NCI-H2196 (cell line): ENCODE measurements around the gene PIWIL4.

ENCODE experiments used
- DNase-seq: peaks from one replicate; lab custom pipeline; 2025; ENCODE audit not compliant: unreplicated experiment; lab: John Stamatoyannopoulos, UW

The PIWIL4 gene

DNA sequence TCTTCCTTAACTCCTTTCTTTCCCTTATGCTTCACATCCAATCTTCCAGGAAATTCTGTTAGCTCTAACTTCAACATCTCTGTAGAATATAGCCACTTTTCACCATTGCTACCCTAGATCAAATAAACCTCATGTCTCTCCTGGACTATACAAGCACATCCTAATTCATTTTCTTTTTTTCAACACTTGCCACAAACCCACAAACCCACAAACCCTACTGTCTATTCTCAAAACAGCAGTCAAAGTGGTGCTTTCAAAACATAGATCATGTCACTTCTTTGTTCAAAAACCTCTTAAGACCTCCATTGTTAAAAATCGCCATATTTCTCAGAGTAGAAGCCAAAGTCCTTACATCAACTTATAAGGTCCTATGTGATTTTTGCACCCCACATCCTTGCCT, 94.3 kb downstream of the PIWIL4 start:
- DNase-seq, result no peak

DNA sequence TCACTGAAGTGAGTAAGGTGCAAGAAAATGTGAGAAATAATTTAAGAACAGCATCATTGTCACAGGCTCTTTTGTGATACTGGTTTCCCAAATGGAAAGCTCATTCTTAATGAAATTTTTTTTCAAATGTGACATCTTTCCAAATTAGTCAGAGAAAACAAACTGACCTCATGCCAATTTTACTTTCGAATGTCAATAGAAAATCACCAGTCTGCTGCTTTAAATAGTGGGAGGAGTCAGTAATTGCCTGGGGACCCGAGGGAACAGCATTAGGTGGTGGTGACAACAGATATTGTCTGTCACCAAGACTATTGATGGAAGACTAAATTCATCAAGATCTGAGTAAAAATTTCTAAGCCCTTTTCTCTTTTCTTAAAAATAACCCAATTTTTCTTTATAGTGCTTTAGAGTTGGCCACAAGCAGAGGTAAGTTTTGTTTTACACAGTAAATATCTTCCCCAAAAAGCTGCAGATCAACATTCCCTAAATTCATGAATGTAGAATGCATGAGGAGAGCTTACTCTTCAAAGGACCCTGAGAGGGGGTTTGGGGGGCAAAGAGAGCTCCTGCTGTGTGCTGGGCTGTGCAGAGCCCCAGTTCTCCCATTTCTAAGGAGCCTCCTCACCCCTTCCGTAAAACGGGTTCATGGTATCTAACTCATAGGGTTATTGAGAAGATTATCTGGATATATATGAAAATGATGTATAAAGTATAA, 95.1 kb downstream of the PIWIL4 start:
- DNase-seq, result no peak

DNA sequence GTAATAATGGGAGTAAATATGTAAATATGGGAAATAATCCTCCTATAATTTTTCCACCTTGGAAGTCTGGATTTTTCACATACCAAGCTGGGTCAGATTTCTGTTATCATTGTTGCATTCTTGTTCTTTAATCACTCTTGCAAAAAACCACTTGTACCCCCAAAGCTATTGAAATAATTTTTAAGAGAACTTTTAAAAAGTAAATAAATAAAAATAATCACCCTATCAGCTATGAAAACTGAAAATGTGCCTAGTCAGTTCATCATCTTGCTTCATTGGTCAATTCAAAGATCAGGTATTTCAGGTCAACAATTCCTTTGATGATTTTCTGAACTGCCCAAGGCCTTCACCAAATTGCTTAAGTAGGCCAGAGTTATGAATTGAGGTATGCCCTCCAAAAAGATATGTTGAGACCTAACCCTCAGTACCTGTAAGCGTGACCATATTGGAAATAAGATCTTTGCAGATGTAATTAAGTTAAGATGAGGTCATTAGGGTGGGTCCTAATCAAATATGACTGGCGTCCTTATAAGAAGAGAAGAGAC, 95.8 kb downstream of the PIWIL4 start:
- no peak for DNase-seq

DNA sequence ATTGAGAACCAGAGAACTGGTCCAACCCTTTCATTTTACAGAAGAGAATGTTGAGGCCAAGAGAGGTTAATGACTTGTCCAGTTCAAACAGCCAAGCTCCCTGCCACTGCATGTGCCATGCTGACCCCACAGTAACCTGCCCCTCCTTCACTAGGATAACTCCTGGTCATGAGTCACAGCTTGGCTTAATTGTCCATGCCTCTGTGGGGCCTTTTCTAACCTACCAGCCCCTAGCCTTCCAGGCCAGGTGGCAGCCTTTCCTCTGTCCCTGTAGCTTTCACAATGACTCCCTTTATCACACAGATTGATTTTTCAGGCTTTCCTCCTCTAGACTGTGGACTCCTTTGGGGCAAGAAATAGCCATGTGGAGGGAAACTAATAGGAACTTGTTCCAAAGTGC, 97.2 kb downstream of the PIWIL4 start:
- DNase-seq, result no peak

DNA sequence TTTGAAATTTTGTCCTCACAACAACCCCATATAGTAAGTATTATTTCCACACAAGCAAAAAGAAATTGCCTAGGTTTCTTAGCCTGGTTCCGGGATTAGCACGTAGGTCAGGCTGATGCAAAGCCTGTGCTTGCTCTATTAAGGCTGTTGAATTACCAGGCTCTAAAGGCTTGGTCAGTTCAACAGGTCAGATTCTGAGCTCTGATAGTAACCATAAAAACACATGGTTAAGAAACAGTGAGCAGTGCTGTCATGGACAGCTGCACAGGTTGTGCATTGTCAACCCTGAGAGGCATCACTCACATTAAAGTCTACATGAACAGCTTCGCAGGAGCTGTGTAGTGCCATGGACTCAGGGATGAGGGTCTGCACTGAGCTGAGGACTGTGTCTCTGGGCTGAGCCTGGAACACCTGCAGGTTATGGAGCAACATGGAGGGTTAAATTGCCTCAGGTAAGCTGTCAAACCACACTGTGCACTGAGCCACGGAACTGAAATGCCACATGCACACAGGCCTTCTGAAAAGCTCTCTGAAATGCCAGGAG, 98.0 kb downstream of the PIWIL4 start:
- DNase-seq, result no peak

DNA sequence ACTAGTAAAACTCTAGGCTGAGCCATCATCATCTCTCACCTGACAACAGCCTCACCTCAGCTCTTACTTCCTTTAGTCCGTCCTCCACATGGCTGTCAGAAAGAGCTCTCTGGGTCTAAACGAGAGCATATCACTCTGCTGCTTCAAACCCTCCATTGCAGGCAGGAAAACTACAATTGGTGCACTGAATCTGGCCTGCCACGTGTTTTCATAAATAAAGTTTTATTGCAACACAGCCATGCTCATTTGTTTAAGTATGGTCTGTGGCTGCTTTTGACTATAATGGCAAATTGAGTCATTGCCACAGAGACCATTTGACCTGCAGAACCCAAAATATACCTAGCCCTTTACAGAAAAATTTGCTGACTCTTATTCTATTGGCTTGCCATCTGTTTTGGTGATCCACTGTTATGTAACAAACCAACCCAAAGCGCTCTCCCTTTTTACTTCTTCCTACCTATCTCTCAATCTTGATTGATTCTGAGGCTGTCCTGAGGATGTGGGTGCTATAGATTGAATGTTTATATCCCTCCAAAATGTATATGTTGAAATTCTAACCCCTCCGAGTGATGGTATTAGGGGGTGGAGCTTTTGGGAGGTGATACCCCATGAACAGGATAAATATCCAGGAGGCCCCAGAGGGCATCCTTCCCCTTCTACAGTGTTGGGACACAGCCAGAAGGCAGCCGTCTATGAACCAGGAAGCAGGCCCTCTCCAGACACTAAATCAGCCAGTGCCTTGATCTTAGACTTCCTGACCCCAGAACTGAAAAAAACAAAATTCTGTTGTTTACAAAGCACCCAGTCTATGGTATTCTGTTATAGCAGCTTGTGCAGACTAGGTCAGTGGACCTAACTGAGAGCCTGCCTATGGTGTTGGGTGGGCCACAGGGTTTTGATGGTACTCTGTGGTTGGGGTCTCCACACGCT, 99.9 kb downstream of the PIWIL4 start:
- DNase-seq, result no peak

DNA sequence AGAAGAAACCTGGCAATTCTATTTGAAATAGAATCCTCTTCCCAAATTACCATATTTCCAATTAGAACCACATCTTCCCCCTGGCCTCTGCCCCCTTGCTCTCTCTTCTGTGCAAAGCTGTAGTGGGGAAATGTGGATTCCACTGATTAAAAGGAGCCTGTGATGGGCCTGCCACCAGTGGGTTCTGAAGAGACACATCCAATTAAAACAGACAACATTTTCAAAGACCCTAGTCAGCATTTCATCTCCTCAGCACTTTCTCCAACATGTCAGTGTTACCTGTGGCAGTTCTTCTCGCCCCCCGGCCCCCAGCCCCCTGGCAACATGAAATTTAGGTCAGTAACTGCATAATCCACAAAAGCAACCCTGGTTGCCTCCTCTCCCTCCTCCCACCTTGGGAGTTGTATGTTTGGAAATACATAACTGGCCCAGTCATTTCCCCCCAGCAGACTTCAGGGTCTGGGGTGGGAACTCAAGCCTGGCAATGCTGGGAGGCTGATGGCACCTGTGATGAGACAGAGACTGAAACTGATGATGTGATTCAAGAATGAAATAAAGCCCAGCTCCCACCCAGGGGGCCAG, 101.1 kb downstream of the PIWIL4 start:
- DNase-seq, result no peak

DNA sequence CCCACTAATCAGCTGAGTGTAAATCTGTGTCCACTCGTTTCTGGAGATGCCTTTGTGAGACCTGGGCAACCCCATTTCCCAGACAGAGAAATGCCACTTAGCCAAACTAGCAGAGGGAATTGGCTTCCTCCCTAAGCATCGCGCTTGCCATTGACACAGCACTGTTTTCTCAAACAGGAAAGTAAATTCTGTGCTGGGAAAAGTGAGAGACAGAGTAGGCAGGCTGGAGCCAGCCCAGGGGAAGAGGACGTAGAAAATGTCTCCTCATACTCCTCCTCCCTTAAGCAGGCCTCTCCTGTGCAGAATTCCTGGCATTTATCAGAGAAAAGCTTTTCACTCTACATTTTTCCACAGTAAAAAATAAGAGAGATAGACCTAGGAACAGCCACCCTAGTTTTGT, 101.9 kb downstream of the PIWIL4 start:
- no peak for DNase-seq
